ENCODE results near the gene CLPX.
"Not testable (repeated sequence)": the region's sequence is repeated elsewhere in the genome, so short reads cannot be mapped to it uniquely, and the experiment has no call there.

Gene CLPX

DNA sequence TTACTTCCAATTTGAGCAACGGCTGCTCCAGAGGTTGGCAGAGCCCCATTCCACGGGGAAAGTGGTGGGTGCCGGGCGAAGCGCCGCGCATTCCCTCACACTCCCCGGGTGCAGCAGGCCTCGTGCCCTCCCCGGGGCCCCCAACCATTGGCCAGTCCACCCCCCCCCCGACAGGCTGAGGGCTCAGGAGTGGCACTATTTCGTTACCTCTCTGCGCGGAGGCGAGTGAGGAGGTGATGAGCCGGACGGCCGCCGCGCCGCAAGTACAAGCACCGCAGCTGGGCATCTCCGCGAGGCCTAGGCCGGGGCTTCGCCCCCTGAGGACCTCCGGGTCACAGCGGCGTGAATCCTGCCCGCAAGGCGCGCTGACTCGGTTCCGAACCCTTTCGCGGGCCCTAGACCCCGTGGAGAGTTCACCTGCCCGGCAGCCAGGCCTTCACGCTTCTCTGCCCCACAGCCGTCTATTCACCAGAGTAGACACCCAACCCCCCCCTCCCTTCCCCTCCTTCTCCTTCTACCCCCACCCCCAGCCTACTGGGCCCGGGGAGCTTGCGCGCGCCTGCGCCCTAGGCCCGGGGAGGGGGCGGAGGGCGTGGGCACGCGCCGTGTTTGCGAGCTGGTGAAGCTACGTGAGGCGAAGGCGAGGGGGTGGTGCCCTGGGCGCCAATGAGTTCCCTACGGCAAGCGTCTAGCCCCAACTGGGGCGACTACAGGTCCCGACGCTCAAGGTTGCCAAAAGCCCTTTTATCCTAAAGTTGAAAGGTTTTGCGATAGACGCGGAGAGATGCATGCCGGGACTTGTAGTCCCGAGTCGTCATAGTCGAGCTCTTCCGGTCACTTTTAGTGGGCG, at the start of gene CLPX:
Gene CLPX (minus strand): TSS at position 475 of the 850 bp plus-strand sequence. CDS start 189 bp downstream, at position 286.
- DNase-seq, result peak; percentile 92

DNA sequence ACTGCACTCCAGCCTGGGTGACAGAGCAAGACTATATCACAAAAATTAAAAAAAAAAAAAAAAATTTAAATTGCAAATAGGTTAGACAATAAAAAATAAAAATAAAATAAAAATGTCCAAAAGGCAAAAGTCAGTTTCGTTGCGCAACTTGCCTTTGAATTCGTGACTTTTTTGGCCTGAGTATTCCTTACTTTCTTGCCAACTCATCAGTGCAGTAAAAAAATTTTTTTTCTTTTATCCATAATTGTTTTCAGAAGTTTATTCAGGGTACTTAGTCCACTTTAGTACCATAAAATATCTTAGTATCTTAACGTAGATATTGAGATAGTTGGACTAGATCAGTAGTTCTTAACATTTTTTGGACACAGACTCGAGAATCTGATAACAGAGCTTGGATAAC, 48.6 kb upstream of the CLPX start:
- DNase-seq, result no peak

GRCh38 chr15:65232520-65232919, 47.4 kb upstream of the CLPX start:
- no peak for DNase-seq

- DNase-seq, result no peak
These were observed 46.2 kb upstream of the CLPX start for GRCh38 chr15:65231306-65231705.

DNA sequence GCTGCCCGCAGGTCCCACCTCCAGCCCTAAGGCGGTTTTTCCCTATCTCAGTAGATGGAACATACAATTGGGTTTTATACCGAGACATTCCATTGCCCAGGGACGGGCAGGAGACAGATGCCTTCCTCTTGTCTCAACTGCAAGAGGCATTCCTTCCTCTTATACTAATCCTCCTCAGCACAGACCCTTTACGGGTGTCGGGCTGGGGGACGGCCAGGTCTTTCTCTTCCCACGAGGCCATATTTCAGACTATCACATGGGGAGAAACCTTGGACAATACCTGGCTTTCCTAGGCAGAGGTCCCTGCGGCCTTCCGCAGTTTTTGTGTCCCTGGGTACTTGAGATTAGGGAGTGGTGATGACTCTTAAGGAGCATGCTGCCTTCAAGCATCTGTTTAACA, 41.8 kb upstream of the CLPX start:
- DNase-seq, result not testable (repeated sequence)

DNA sequence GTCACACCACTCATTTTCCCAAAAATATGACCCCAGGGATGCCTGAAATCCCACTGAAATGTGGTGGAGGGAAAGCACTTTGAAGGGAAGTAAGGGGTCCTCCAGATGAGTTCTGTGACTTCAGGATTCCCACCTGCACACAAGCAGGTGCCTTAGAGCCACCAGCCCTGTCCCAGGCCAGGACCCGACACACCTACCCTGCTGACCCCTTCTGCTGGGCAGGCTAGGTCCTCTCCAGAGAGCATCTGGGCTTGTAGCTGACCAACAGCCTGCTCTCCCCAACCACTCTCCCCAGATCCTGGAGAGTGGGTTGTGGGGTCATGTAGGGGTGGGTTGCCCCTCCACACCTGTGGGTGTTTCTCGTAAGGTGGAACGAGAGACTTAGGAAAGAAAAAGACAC, 41.1 kb upstream of the CLPX start:
- DNase-seq, result no peak

DNA sequence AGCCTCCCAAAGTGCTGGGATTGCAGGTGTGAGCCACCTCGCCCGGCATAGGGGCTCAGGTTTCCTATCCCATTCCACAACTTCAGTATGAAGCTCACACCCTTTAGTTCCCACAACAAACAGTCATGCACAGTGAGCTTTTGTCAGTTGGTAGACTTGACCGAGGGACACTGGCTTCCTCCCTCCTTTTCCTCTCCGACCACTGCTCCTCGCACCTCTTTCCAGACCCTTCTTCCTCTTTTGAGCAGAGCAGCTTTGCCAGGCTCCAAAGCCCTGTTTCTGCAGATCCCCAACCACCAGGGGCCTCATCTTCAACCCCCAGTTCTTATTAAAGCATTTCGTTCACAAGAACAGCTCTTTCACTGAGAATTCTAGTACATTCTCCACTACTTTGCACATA, 38.9 kb upstream of the CLPX start:
- DNase-seq, result no peak

DNA sequence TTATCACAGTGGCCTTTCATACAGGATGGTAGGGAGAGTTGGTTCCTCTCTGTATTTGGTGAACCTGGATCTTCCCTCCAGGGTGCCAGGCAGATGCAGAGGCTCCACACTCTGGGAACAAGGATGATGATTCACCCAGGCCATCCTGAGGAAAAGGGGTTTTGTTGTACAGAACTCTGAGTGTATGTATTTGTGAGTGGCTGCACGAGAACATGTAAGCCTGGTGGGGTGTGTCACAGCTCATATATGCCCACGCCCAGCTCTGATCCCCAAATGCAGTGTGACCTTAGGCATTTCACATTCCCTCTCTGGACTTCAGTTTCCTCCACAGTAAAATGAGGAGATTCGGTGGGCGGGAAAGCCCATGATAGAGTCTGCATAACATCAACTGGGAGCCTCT, 37.7 kb upstream of the CLPX start:
- DNase-seq, result no peak

DNA sequence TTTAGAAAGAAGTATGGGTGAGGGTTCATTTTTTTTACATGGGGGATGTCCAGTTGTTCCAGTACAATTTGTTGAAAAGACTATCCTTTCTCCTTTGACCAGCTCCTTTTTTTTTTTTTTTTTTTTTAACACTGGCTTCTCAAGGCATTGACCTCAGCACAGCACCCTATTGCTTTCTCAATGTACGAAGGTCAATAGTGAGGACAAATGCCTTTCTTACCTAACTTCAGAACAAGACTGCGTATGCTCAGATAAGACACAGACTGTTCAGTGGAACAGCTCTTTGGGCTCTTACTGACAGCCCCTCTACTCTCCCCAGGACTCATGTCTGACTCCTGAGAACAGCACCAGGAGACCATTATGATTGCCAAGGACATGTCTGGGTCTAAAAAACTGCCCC, 36.6 kb upstream of the CLPX start:
- DNase-seq, result no peak

DNA sequence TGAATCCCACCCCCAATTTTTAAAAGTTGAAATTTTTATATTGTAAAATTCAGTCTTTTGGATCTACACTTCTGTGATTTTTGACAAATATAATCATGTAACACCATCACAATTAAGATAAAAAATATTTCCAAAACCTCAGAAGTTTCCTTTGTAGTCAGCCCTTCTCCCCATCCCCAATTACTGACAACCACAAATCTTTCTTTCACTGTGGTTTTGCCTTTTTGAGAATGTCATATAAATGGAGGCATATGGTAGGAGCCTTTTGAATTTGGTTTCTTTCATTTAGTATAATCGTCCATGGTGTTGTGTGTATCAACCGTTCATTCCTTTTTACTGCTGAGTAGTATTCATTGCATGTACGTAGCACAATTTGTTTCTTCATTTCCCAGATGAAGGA, 34.0 kb upstream of the CLPX start:
- DNase-seq, result no peak

- no peak for DNase-seq
These were observed 32.7 kb upstream of the CLPX start for GRCh38 chr15:65217526-65218482.

- no peak for DNase-seq
These were observed 30.4 kb upstream of the CLPX start for GRCh38 chr15:65215496-65215895.

- DNase-seq, result no peak
These were observed 28.9 kb upstream of the CLPX start for GRCh38 chr15:65214010-65214409.

DNA sequence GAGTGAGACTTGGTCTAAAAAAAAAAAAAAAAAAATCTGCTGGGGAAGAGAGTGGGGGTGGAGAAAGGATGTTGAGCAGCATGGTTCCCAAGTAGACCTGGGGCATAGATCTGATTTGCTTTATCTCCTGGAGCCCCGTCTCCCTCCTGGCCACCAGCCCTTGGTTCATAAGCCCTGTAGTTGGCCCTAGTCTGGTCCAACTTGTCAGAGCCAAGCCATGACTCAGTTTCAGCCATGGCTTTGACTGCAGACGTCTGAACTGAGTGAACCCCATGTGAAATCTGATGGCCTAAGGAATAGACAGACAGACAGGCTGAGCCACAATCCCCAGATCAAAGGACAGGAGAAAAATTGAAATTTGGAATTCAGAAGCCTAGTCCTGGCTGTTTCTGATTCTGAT, 28.1 kb upstream of the CLPX start:
- no peak for DNase-seq

DNA sequence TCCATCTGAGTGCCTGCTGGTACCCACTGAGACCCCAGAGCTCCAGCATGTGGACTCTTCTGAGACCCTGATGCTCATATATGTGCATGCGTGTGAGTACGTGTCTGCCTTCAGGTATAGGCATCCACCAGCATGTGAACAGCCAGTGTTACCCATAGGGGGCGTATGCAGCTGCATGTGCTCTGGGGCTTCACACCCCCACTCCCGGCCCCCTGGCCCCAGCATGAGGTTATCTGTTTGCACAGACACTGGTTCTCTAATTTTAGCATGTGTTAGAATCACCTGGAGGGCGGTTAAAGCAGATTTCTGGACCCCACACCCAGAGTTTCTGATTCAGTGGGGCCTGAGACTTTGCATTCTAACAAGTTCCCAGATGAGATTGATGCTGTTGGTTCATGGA, 27.0 kb upstream of the CLPX start:
- peak; percentile 77 for DNase-seq

- DNase-seq, result no peak
These were observed 26.4 kb upstream of the CLPX start for GRCh38 chr15:65211482-65211982.

GRCh38 chr15:65210770-65211481, 25.8 kb upstream of the CLPX start, which contains the start of gene CILP:
Gene CILP (minus strand): TSS chr15:65211473. CDS start chr15:65209755, 1,718 bp downstream.
- DNase-seq, result no peak

DNA sequence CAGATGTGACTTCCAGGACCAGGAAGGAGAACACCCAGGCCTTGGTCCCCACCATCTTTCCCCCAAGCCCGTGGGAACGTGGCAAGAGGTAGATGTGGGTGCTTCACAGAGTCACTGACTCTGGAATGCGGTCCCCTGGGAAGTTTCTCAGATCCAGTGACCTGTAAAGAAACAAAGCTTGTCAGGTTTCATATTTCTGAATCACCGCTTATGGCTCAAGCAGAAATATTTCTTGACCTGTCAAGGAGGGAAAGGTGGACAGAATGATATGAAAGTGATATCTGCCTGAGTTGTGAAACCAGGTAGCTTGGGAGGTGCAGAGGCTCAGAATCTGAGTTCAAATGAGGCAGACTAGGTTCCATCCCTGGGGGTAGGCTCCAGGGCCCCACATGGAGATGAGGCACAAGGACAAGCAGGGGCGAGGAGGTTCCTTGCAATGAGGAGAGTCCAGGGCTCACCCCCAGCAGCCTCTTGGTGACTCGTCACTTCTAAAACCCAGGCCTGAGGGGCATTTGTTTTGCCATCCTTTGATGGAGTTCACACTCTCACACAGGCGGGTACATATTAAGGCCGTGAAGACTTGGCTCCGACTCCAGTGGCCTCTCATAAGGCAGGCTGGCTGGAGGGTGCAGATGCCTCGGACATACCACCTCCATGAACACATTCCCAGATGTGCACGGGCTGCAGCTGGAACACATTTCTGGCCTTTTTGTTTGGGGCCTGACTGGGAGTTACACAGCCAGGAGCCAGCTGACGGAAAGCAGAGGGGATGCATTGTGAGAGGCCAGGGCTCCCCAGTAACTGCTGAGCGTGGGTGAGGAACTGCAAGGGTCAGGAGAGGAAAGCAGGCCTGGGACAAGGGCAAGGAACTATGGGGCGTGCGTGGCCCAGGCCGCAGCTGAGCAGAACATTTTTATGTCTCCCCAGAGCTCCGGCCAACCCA, 24.8 kb upstream of the CLPX start:
- DNase-seq, result no peak

- DNase-seq, result no peak
These were observed 23.5 kb upstream of the CLPX start for GRCh38 chr15:65208647-65209046.

DNA sequence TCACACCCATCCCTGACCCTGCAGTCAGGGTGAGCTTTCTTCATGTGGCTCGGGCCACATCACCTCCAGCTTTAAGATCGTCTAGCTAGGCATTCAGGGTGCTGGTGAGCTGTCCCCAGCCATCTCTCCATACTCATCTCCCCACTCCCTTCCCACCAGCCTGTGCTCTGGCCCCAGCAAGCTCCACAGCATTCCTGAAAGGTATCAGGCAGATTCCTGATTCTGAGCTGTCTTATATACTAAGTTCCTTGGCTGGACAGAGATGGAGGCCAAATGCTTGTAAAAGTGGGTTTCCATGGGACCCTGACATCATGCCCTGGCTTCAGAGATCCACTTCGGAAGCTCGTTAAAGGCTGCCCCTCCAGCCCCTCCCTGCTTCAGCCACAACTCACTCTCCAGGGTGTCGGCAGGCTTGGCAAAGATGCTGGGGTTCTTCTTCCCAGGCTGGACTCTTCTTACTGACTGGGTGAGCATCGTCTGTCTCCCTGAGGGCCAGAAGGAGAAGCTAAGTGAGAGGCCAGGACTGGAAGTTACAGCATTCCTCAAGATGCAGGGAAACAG, 22.2 kb upstream of the CLPX start:
- no peak for DNase-seq

DNA sequence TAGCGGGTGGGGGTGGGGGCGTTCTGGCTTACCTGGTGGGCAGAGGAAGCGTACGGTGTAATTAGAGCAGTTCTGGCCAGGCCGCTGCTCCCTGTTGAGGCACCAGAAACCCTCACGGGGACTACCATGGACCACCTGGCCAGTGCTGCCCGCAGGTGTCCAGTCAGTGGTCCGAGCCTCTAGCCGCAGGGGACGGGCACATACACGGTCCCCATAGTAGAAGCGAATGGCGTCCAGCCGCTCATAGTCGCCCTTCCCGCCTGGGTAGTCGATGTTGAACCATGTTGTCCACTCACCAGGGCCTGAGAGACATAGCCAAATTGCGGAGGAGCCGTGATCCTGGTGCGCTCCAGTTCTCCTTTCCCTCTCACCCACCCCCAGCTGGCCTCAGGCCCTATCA, 21.6 kb upstream of the CLPX start:
- no peak for DNase-seq

All from activated CD8-positive, alpha-beta memory T cell treated with anti-CD3 and anti-CD28 coated beads, Interleukin-2, amount 50 U/mL, for 48 hours (primary cell).